Activated naive CD4-positive, alpha-beta T cell treated with Interleukin-2 at 50 U/mL for 16 hours (primary cell): Measurements from ENCODE around the gene ARRDC2.
"Not testable (repeated sequence)": the region's sequence is repeated elsewhere in the genome, so short reads cannot be mapped to it uniquely, and the experiment has no call there.

Source experiments
- DNase-seq: peaks from one replicate; pipeline ENCODE4 v3.0.0-alpha.2; 2020

ARRDC2 gene

GRCh38 chr19:18017275-18018083, 9.5 kb downstream of the ARRDC2 start:
- no peak for DNase-seq

GRCh38 chr19:18020212-18021085, 12.5 kb downstream of the ARRDC2 start:
- no peak for DNase-seq

GRCh38 chr19:18021121-18021755, 13.3 kb downstream of the ARRDC2 start:
- peak; percentile 76 for DNase-seq

GRCh38 chr19:18023622-18024251, 15.8 kb downstream of the ARRDC2 start:
- DNase-seq, result peak; percentile 59

- no peak for DNase-seq
Observed at GRCh38 chr19:18027151-18027550, 19.2 kb downstream of the ARRDC2 start.

- no peak for DNase-seq
Observed at GRCh38 chr19:18029617-18030338, 21.8 kb downstream of the ARRDC2 start.

- DNase-seq, result not testable (repeated sequence)
Observed at GRCh38 chr19:18031401-18031800, 23.4 kb downstream of the ARRDC2 start.

GRCh38 chr19:18032102-18032501, 24.1 kb downstream of the ARRDC2 start:
- DNase-seq, result not testable (repeated sequence)

GRCh38 chr19:18041054-18041453, 33.1 kb downstream of the ARRDC2 start:
- DNase-seq, result no peak

- no peak for DNase-seq
Observed at GRCh38 chr19:18043676-18044075, 35.7 kb downstream of the ARRDC2 start.

GRCh38 chr19:18044825-18045304, 36.9 kb downstream of the ARRDC2 start:
- peak; percentile 92 for DNase-seq

GRCh38 chr19:18045307-18046050, 37.5 kb downstream of the ARRDC2 start:
- no peak for DNase-seq

- peak; percentile 14 for DNase-seq
Observed at GRCh38 chr19:18046059-18046718, 38.2 kb downstream of the ARRDC2 start.

GRCh38 chr19:18049385-18049784, 41.4 kb downstream of the ARRDC2 start:
- no peak for DNase-seq

- DNase-seq, result no peak
Observed at GRCh38 chr19:18051887-18052286, 43.9 kb downstream of the ARRDC2 start.

GRCh38 chr19:18053576-18054219, 45.7 kb downstream of the ARRDC2 start:
- DNase-seq, result no peak

GRCh38 chr19:18055967-18056366, 48.0 kb downstream of the ARRDC2 start:
- no peak for DNase-seq

- no peak for DNase-seq
Observed at GRCh38 chr19:18057557-18057956, 49.6 kb downstream of the ARRDC2 start.

GRCh38 chr19:18058208-18059009, 50.4 kb downstream of the ARRDC2 start:
- peak; percentile 81 for DNase-seq
